ENCODE measurements around the gene EFCAB8. TPM values are rescaled to one million over a fixed set of nuclear protein-coding genes. Genes with fewer than 3 reads are reported as not detected.

EFCAB8 gene
- total RNA-seq, 4 donors from 2014 or later: not detected

- TF ChIP-seq POLR2A (IDR thresholded peaks at IDR 0.05) (no peak), CTCF (IDR thresholded peaks at IDR 0.05 in 4 of 5, conservative IDR thresholded peaks at IDR 0.05 in 1 of 5) (no peak)
- H3K4me1 ChIP-seq: no peaks in the 10 kb centered on the region
These were observed 109.9 kb downstream of the EFCAB8 start for GRCh38 chr20:32968478-32969241.

GRCh38 chr20:32969356-32970114, 110.8 kb downstream of the EFCAB8 start:
- no peak for ATAC-seq
- no peak for TF ChIP-seq CTCF (IDR thresholded peaks at IDR 0.05 in 4 of 5, conservative IDR thresholded peaks at IDR 0.05 in 1 of 5)
- TF ChIP-seq POLR2A (IDR thresholded peaks at IDR 0.05): no peak
- H3K27ac ChIP-seq: no peak overlapping the region
- no peaks in the 10 kb centered on the region for H3K36me3 ChIP-seq
- DNase-seq: no peak
- H3K27me3 ChIP-seq: peaks cover 0 to 5% (median 0%) of the 10 kb centered on the region in 3 donors
- H3K4me3 ChIP-seq: no peak overlapping the region
- intact Hi-C loops (cut with DNase I; ENCODE audit: low total_unique reads): no loop called here
- H3K4me1 ChIP-seq: no peaks in the 10 kb centered on the region
- no peaks in the 10 kb centered on the region for H3K9me3 ChIP-seq
- in situ Hi-C loops (cut with MboI; ENCODE audit: low sequenced_read_pairs in 4 of 4): no loop called here

More at GRCh38 chr20:32968478-32969241, 109.9 kb downstream of the EFCAB8 start:
- no peak for ATAC-seq
- no peak for DNase-seq
- H3K4me3 ChIP-seq: no peak overlapping the region
- no peaks in the 10 kb centered on the region for H3K36me3 ChIP-seq
- no peaks in the 10 kb centered on the region for H3K9me3 ChIP-seq
- intact Hi-C loops (cut with DNase I; ENCODE audit: low total_unique reads) (no loop called here), in situ Hi-C loops (cut with MboI; ENCODE audit: low sequenced_read_pairs in 4 of 4) (no loop called here)
- no peak overlapping the region for H3K27ac ChIP-seq
- peaks cover 0 to 5% (median 0%) of the 10 kb centered on the region in 3 donors for H3K27me3 ChIP-seq

GRCh38 chr20:32970115-32970972, 111.6 kb downstream of the EFCAB8 start:
- Histone ChIP-seq H3K9me3 (no peaks in the 10 kb centered on the region), H3K4me1 (no peaks in the 10 kb centered on the region), H3K4me3 (no peak overlapping the region), H3K27me3 (peaks cover 0 to 2% (median 0%) of the 10 kb centered on the region in 3 donors), H3K27ac (no peak overlapping the region), H3K36me3 (no peaks in the 10 kb centered on the region)
- TF ChIP-seq POLR2A (IDR thresholded peaks at IDR 0.05): no peak
- no peak for TF ChIP-seq CTCF (IDR thresholded peaks at IDR 0.05 in 4 of 5, conservative IDR thresholded peaks at IDR 0.05 in 1 of 5)
- DNase-seq (no peak), ATAC-seq (no peak)
- in situ Hi-C loops (cut with MboI; ENCODE audit: low sequenced_read_pairs in 4 of 4): no loop called here
- intact Hi-C loops (cut with DNase I; ENCODE audit: low total_unique reads): no loop called here

GRCh38 chr20:32970973-32971300, 112.2 kb downstream of the EFCAB8 start:
- in situ Hi-C loops (cut with MboI; ENCODE audit: low sequenced_read_pairs in 4 of 4) (no loop called here), intact Hi-C loops (cut with DNase I; ENCODE audit: low total_unique reads) (no loop called here)
- TF ChIP-seq CTCF (IDR thresholded peaks at IDR 0.05 in 4 of 5, conservative IDR thresholded peaks at IDR 0.05 in 1 of 5): no peak
- TF ChIP-seq POLR2A (IDR thresholded peaks at IDR 0.05): no peak
- no peaks in the 10 kb centered on the region for H3K4me1 ChIP-seq
- H3K4me3 ChIP-seq: no peak overlapping the region
- no peak overlapping the region for H3K27ac ChIP-seq
- no peaks in the 10 kb centered on the region for H3K27me3 ChIP-seq
- ATAC-seq (no peak), DNase-seq (no peak)
- no peaks in the 10 kb centered on the region for H3K36me3 ChIP-seq
- H3K9me3 ChIP-seq: no peaks in the 10 kb centered on the region

All from gastrocnemius medialis (tissue), 4 donors.